Cardiac muscle cell (in vitro differentiated cells and primary cell): ENCODE measurements around the gene SPEM1. TPM values are rescaled to one million over a fixed set of nuclear protein-coding genes. Genes with fewer than 3 reads are reported as not detected.

Experiments
- DNase-seq, 2 donors: peaks; one replicate each; pipeline versions ENCODE4 v3.0.0 to v3.0.0-alpha.2; 2010 to 2017; ENCODE audit warnings: low read depth in 1 of 2, low spot score in 1 of 2
- H3K27ac ChIP-seq: fragments of 200-600 bp; sonication (generic); 2 replicates; pipeline ENCODE4 v1.5.1; 2016
- H3K27me3 ChIP-seq: fragments of 200-600 bp; sonication (generic); 2 replicates; pipeline ENCODE4 v1.6.0; 2016; ENCODE audit warnings: control low read depth
- H3K36me3 ChIP-seq: fragments of 200-600 bp; sonication (generic); 2 replicates; pipeline ENCODE4 v1.5.1; 2016; ENCODE audit warnings: control low read depth
- H3K4me1 ChIP-seq: fragments of 200-600 bp; sonication (generic); 2 replicates; pipeline ENCODE4 v1.8.1; 2017; ENCODE audit warnings: low read depth, mild to moderate bottlenecking, mixed run types
- H3K4me3 ChIP-seq: fragments of 200-600 bp; sonication (generic); 2 replicates; pipeline ENCODE4 v1.5.1; 2016; ENCODE audit warnings: mild to moderate bottlenecking
- H3K9me3 ChIP-seq: fragments of 200-600 bp; sonication (generic); 2 replicates; pipeline ENCODE4 v1.5.1; 2017; ENCODE audit warnings: low read depth, mild to moderate bottlenecking, control low read depth
- CTCF ChIP-seq: IDR thresholded peaks from 2 replicates; pipeline ENCODE4 v1.5.1; 2012; ENCODE audit warnings: low read depth, mild to moderate bottlenecking, low read length
- polyA plus RNA-seq: library from polyadenylated mRNA; unstranded; fragments of >200 nt; fragmentation: Nextera tagmentation; extraction: Ambion mirVana; gene quantifications from 2 replicates; pipeline ENCODE4 v1.2.1, GENCODE V29; 2016
- total RNA-seq: library from RNA; depleted of rRNA; stranded (reverse); fragments of >200 nt; gene quantifications from 2 replicates; pipeline ENCODE4 v1.2.3, GENCODE V29; 2016

SPEM1 gene
- total and polyA plus RNA-seq, 2 experiments from 2014 or later = not detected

GRCh38 chr17:7394452-7395191, 25.5 kb upstream of the SPEM1 start, which contains the start of gene PLSCR3:
Gene PLSCR3 (minus strand): TSS chr17:7394525. CDS start chr17:7394110, 415 bp downstream.
- peak within 1 kb of the TSS; percentile 87 for H3K27ac ChIP-seq
- no peaks in the 10 kb centered on the region for H3K9me3 ChIP-seq
- peak within 1 kb of the TSS; percentile 74 for H3K4me3 ChIP-seq
- no peaks in the 10 kb centered on the region for H3K36me3 ChIP-seq
- no peaks in the 10 kb centered on the region for H3K27me3 ChIP-seq
- H3K4me1 ChIP-seq = peaks cover 4% of the 10 kb centered on the region
- peak; percentile 40 for TF ChIP-seq CTCF
- peak; percentile 89 to 93 for DNase-seq

- no peak for TF ChIP-seq CTCF
- Histone ChIP-seq H3K36me3 (no peaks in the 10 kb centered on the region), H3K9me3 (no peaks in the 10 kb centered on the region), H3K4me1 (peaks cover 4% of the 10 kb centered on the region), H3K27ac (no peak overlapping the region), H3K27me3 (no peaks in the 10 kb centered on the region), H3K4me3 (no peak overlapping the region)
- DNase-seq = no peak
These were observed 24.0 kb upstream of the SPEM1 start for GRCh38 chr17:7396147-7396546.

GRCh38 chr17:7398612-7399011, 21.5 kb upstream of the SPEM1 start:
- no peaks in the 10 kb centered on the region for H3K9me3 ChIP-seq
- peaks cover 13% of the 10 kb centered on the region for H3K4me1 ChIP-seq
- H3K27ac ChIP-seq = no peak overlapping the region
- no peak overlapping the region for H3K4me3 ChIP-seq
- TF ChIP-seq CTCF = no peak
- H3K36me3 ChIP-seq = no peaks in the 10 kb centered on the region
- no peaks in the 10 kb centered on the region for H3K27me3 ChIP-seq
- no peak for DNase-seq

GRCh38 chr17:7403043-7403726, 16.9 kb upstream of the SPEM1 start:
- no peak for TF ChIP-seq CTCF
- no peak for DNase-seq
- peak overlapping the region; percentile 80 for H3K27ac ChIP-seq
- H3K4me3 ChIP-seq = peak overlapping the region; percentile 53
- H3K9me3 ChIP-seq = no peaks in the 10 kb centered on the region
- H3K4me1 ChIP-seq = peaks cover 11% of the 10 kb centered on the region
- H3K27me3 ChIP-seq = no peaks in the 10 kb centered on the region
- no peaks in the 10 kb centered on the region for H3K36me3 ChIP-seq

GRCh38 chr17:7403727-7403976, 16.5 kb upstream of the SPEM1 start:
- H3K27me3 ChIP-seq = no peaks in the 10 kb centered on the region
- no peak for DNase-seq
- peak overlapping the region; percentile 80 for H3K27ac ChIP-seq
- peaks cover 11% of the 10 kb centered on the region for H3K4me1 ChIP-seq
- no peak for TF ChIP-seq CTCF
- H3K4me3 ChIP-seq = peak overlapping the region; percentile 53
- H3K9me3 ChIP-seq = no peaks in the 10 kb centered on the region
- no peaks in the 10 kb centered on the region for H3K36me3 ChIP-seq
